ENCODE results near the gene PIK3C2A.

The PIK3C2A gene

GRCh38 chr11:17161515-17161914 lies 46.3 kb downstream of the PIK3C2A start:
- DNase-seq, result no peak

GRCh38 chr11:17159441-17159840 lies 48.3 kb downstream of the PIK3C2A start:
- DNase-seq, result no peak
